Panc1 (cell line): ENCODE measurements around the gene CCHCR1. TPM values are rescaled to one million over a fixed set of nuclear protein-coding genes. Genes with fewer than 3 reads are reported as not detected.

Experiments used
- ATAC-seq: fragments of 200-7000 bp; cut with Tn5 transposase; 2 replicates; pipeline ENCODE4 v1.9.1; 2020; ENCODE audit warnings: mild to moderate bottlenecking, moderate library complexity
- BruUV-seq: library from RNA; stranded (reverse); fragments of 400-500 nt; replicated peaks from 2 replicates; lab custom pipeline; 2021; lab: Mats Ljungman, UMichigan
- CTCF ChIA-PET: fragments of 300-600 bp; sonication (Branson Sonifier 250); formaldehyde crosslinking; loops from one replicate; lab custom pipeline; 2022; ENCODE audit warnings: antibody characterized with exemption; lab: Charles Lee
- POLR2A ChIA-PET: fragments of 300-600 bp; sonication (Branson Sonifier 250); formaldehyde crosslinking; loops from one replicate; lab custom pipeline; 2022; ENCODE audit warnings: antibody characterized with exemption; lab: Charles Lee
- DNase-seq: peaks from one replicate; pipeline ENCODE4 v3.0.0-alpha.2; 2010; ENCODE audit warnings: low read depth, low spot score
- H3K27ac ChIP-seq: 2 replicates; pipeline ENCODE4 v1.5.1; 2011; ENCODE audit warnings: mild to moderate bottlenecking, low read length, inconsistent platforms
- H3K27me3 ChIP-seq: fragments of 200-500 bp; sonication (Bioruptor generic); 2 replicates; pipeline ENCODE4 v1.6.0; 2014; ENCODE audit warnings: low read length, inconsistent platforms; ENCODE audit not compliant: control insufficient read depth, insufficient read depth
- H3K36me3 ChIP-seq: fragments of 200-500 bp; sonication (Bioruptor generic); 2 replicates; pipeline ENCODE4 v1.5.1; 2014; ENCODE audit warnings: inconsistent platforms, mild to moderate bottlenecking, low read length, moderate library complexity; ENCODE audit not compliant: control insufficient read depth, insufficient read depth
- H3K4me1 ChIP-seq: 2 replicates; pipeline ENCODE4 v1.5.1; 2011; ENCODE audit warnings: inconsistent platforms, mild to moderate bottlenecking, low read length, moderate library complexity; ENCODE audit not compliant: control insufficient read depth, insufficient read depth
- H3K4me3 ChIP-seq, 2 experiments: 2 replicates each; pipeline ENCODE4 v1.5.1; 2011 to 2012; ENCODE audit warnings: low read depth in 2 of 2, low read length in 2 of 2, mild to moderate bottlenecking in 2 of 2, inconsistent platforms in 1 of 2, moderate library complexity in 1 of 2
- H3K9me3 ChIP-seq: fragments of 200-500 bp; sonication (Bioruptor generic); 2 replicates; pipeline ENCODE4 v1.5.1; 2014; ENCODE audit warnings: low read depth, mild to moderate bottlenecking, inconsistent platforms, low read length, moderate library complexity; ENCODE audit not compliant: control insufficient read depth, insufficient read depth
- POLR2AphosphoS5 ChIP-seq: IDR thresholded peaks from 2 replicates; pipeline ENCODE4 v1.6.1; 2012; ENCODE audit warnings: mild to moderate bottlenecking, low read depth, low read length, moderate library complexity
- SIN3A ChIP-seq: IDR thresholded peaks from 2 replicates; pipeline ENCODE4 v1.6.1; 2012; ENCODE audit warnings: low read depth, mild to moderate bottlenecking, low read length, moderate library complexity, borderline replicate concordance; ENCODE audit not compliant: insufficient read depth
- TCF7L2 ChIP-seq: IDR thresholded peaks from 2 replicates; pipeline ENCODE4 v1.6.1; 2011; ENCODE audit warnings: mild to moderate bottlenecking, low read depth, low read length, inconsistent platforms
- in situ Hi-C: cut with HindIII; loops from 2 replicates; pipeline ENCODE4 v1.10.0; 2016; ENCODE audit warnings: low sequenced_read_pairs, low pct_unique_long_range_greater_than_20kb
- intact Hi-C: fragments of 100-400 bp; cut with micrococcal nuclease; formaldehyde crosslinking; loops from one replicate; pipeline ENCODE4 v1.10.0; 2022; ENCODE audit not compliant: unreplicated experiment
- total RNA-seq: library from RNA; stranded (reverse); gene quantifications from one replicate; pipeline ENCODE4 v1.2.1, GENCODE V29; 2021; ENCODE audit not compliant: unreplicated experiment
- TF ChIP-seq, protein P1 (sequence below): fragments of 450-650 bp; IDR thresholded peaks from 2 replicates; pipeline ENCODE4 v1.5.1; 2017; ENCODE audit warnings: mild to moderate bottlenecking
- TF ChIP-seq, protein P2 (sequence below), 2 experiments: IDR thresholded peaks; 2 replicates each; pipeline ENCODE4 v1.6.1; 2011 to 2012; ENCODE audit warnings: low read depth in 2 of 2, control low read depth in 1 of 2, low read length in 1 of 2, mild to moderate bottlenecking in 1 of 2, moderate library complexity in 1 of 2; ENCODE audit not compliant: insufficient read depth in 1 of 2

Gene CCHCR1
- total RNA-seq, 1 experiment from 2014 or later = 37.1 TPM

DNA sequence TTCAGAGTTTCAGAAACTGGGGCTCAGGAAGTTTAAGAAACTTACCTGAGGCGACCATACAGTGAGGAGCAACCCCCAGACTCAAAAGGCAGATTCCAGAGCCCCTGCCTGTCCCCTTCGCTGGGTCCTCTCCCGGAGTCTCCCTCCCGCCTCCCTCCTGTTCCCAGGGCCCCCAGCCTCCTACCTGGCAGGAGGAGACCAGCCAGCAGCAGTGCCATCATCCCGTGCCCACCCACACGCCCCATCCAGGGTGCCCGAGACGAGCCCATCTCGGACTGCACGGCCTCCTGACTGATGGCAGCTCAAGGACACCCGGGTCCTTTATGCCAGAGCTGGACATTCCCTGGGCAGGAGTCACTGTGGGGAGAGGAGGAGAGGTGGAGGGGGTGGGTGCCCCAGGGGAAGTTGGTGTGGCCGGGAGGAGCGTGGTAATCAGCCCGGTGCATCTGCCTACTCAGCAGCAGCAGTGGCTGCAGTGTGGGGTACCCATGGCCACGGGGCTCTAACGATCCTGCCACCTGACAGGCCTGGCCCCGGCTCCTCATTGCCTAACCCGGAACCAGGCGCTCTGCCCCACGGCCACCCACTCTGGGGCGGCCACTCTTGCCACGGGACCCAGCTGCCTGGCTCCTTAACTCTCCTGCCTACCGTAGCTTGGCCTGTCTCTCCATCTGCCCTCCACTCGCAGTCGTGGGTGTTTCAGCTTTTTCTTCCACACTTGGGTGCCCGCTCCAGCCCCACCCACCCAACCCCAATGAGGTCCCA is 37.3 kb downstream of the CCHCR1 start, which contains the start of gene CDSN:
Gene CDSN, minus strand, starts transcription at position 296 of the 765 bp plus-strand sequence. Its CDS starts 27 bp downstream, at position 269.
- ChIA-PET CTCF (interaction anchor here (0.5 kb wide), 1 partner anchor 207 kb away, joined by 3 read pairs; no protein-coding TSS in a partner anchor), POLR2A (no interaction called here)
- ATAC-seq (no peak), DNase-seq (no peak)
- Histone ChIP-seq H3K9me3 (no peaks in the 10 kb centered on the region), H3K4me1 (peaks cover 19% of the 10 kb centered on the region), H3K4me3 (no peak within 1 kb of the TSS), H3K27me3 (no peaks in the 10 kb centered on the region), H3K36me3 (no peaks in the 10 kb centered on the region), H3K27ac (no peak within 1 kb of the TSS)
- intact Hi-C loops (no loop called here), in situ Hi-C loops (no loop called here)
- no TSS peak for BruUV-seq
- TF ChIP-seq, protein P1, sequence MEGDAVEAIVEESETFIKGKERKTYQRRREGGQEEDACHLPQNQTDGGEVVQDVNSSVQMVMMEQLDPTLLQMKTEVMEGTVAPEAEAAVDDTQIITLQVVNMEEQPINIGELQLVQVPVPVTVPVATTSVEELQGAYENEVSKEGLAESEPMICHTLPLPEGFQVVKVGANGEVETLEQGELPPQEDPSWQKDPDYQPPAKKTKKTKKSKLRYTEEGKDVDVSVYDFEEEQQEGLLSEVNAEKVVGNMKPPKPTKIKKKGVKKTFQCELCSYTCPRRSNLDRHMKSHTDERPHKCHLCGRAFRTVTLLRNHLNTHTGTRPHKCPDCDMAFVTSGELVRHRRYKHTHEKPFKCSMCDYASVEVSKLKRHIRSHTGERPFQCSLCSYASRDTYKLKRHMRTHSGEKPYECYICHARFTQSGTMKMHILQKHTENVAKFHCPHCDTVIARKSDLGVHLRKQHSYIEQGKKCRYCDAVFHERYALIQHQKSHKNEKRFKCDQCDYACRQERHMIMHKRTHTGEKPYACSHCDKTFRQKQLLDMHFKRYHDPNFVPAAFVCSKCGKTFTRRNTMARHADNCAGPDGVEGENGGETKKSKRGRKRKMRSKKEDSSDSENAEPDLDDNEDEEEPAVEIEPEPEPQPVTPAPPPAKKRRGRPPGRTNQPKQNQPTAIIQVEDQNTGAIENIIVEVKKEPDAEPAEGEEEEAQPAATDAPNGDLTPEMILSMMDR = no peak
- TF ChIP-seq, protein P2, sequence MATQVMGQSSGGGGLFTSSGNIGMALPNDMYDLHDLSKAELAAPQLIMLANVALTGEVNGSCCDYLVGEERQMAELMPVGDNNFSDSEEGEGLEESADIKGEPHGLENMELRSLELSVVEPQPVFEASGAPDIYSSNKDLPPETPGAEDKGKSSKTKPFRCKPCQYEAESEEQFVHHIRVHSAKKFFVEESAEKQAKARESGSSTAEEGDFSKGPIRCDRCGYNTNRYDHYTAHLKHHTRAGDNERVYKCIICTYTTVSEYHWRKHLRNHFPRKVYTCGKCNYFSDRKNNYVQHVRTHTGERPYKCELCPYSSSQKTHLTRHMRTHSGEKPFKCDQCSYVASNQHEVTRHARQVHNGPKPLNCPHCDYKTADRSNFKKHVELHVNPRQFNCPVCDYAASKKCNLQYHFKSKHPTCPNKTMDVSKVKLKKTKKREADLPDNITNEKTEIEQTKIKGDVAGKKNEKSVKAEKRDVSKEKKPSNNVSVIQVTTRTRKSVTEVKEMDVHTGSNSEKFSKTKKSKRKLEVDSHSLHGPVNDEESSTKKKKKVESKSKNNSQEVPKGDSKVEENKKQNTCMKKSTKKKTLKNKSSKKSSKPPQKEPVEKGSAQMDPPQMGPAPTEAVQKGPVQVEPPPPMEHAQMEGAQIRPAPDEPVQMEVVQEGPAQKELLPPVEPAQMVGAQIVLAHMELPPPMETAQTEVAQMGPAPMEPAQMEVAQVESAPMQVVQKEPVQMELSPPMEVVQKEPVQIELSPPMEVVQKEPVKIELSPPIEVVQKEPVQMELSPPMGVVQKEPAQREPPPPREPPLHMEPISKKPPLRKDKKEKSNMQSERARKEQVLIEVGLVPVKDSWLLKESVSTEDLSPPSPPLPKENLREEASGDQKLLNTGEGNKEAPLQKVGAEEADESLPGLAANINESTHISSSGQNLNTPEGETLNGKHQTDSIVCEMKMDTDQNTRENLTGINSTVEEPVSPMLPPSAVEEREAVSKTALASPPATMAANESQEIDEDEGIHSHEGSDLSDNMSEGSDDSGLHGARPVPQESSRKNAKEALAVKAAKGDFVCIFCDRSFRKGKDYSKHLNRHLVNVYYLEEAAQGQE (IDR thresholded peaks at IDR 0.05; ENCODE audit: insufficient read depth in 1 of 2, low read depth in 2 of 2, low read length in 1 of 2) = no peak
- TF ChIP-seq TCF7L2 = no peak
- TF ChIP-seq SIN3A = no peak
- no peak for TF ChIP-seq POLR2AphosphoS5

DNA sequence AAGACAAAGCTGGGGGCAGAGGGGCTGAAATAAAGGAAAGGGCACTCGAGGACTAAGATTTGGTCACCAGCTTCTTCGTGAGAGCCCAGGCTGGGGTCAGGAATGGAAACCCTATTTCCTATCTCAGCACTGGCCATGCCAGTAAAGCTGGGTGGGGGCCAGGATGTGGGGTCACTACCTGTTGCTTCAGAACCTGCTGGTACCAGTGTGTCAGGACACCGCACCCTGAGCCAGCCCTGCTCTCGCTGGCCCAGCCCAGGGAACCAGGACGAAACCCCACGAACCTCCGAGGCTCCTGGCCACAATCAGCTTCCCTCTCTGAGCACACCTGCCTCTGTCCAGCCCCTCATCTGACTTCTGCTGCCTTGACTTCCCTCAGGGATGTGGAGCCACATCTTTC is 39.4 kb downstream of the CCHCR1 start:
- Histone ChIP-seq H3K4me3 (no peak overlapping the region), H3K27ac (no peak overlapping the region), H3K27me3 (no peaks in the 10 kb centered on the region), H3K36me3 (no peaks in the 10 kb centered on the region), H3K4me1 (peaks cover 30% of the 10 kb centered on the region), H3K9me3 (no peaks in the 10 kb centered on the region)
- intact Hi-C loops = no loop called here
- ATAC-seq (no peak), DNase-seq (no peak)
- in situ Hi-C loops = no loop called here
- ChIA-PET POLR2A (no interaction called here), CTCF (no interaction called here)
- no TSS peak for BruUV-seq
- TF ChIP-seq, protein P2 (IDR thresholded peaks at IDR 0.05; ENCODE audit: insufficient read depth in 1 of 2, low read depth in 2 of 2, low read length in 1 of 2) = no peak
- TF ChIP-seq, protein P1 = no peak
- no peak for TF ChIP-seq TCF7L2
- no peak for TF ChIP-seq POLR2AphosphoS5
- TF ChIP-seq SIN3A = no peak
